HG03342 (cell line): ENCODE results near the gene GATA2.

Source experiments
- ATAC-seq: cut with Tn5 transposase; IDR thresholded peaks from one replicate; pipeline ENCODE4 v1.9.1; 2021; ENCODE audit warnings: mild to moderate bottlenecking, moderate library complexity; ENCODE audit not compliant: unreplicated experiment

Gene GATA2

GRCh38 chr3:128461731-128462130 is 31.3 kb downstream of the GATA2 start:
- ATAC-seq: no peak

- no peak for ATAC-seq
Observed at GRCh38 chr3:128459461-128459820, 33.6 kb downstream of the GATA2 start.

- no peak for ATAC-seq
Observed at GRCh38 chr3:128458746-128459460, 34.1 kb downstream of the GATA2 start.

- ATAC-seq: no peak
Observed at GRCh38 chr3:128457937-128458336, 35.1 kb downstream of the GATA2 start.

GRCh38 chr3:128456776-128457715 is 36.0 kb downstream of the GATA2 start:
- ATAC-seq: no peak

GRCh38 chr3:128455786-128456748 is 36.9 kb downstream of the GATA2 start:
- no peak for ATAC-seq

GRCh38 chr3:128455116-128455515 is 37.9 kb downstream of the GATA2 start:
- ATAC-seq: no peak

- ATAC-seq: no peak
Observed at GRCh38 chr3:128454310-128454618, 38.7 kb downstream of the GATA2 start.

- ATAC-seq: no peak
Observed at GRCh38 chr3:128453501-128454309, 39.3 kb downstream of the GATA2 start.

GRCh38 chr3:128452678-128453275 is 40.2 kb downstream of the GATA2 start:
- no peak for ATAC-seq

- no peak for ATAC-seq
Observed at GRCh38 chr3:128452120-128452519, 40.9 kb downstream of the GATA2 start.

- ATAC-seq: no peak
Observed at GRCh38 chr3:128449111-128449638, 43.8 kb downstream of the GATA2 start.

GRCh38 chr3:128448491-128448890 is 44.5 kb downstream of the GATA2 start:
- no peak for ATAC-seq

GRCh38 chr3:128447561-128448013 is 45.4 kb downstream of the GATA2 start:
- no peak for ATAC-seq

GRCh38 chr3:128446821-128447220 is 46.2 kb downstream of the GATA2 start:
- ATAC-seq: no peak

GRCh38 chr3:128445357-128445756 is 47.6 kb downstream of the GATA2 start:
- ATAC-seq: no peak

GRCh38 chr3:128443771-128444170 is 49.2 kb downstream of the GATA2 start:
- no peak for ATAC-seq

GRCh38 chr3:128442949-128443348 is 50.1 kb downstream of the GATA2 start:
- no peak for ATAC-seq

GRCh38 chr3:128442070-128442469 is 50.9 kb downstream of the GATA2 start:
- no peak for ATAC-seq

- no peak for ATAC-seq
Observed at GRCh38 chr3:128439226-128439625, 53.8 kb downstream of the GATA2 start.
